Esophagus muscularis mucosa (tissue), 4 donors: ENCODE data around the gene MEST. TPM values are rescaled to one million over a fixed set of nuclear protein-coding genes. Genes with fewer than 3 reads are reported as not detected.
"Not testable (repeated sequence)": the region's sequence is repeated elsewhere in the genome, so short reads cannot be mapped to it uniquely, and the experiment has no call there.

Experiments
- DNase-seq: peaks from one replicate; pipeline ENCODE4 v3.0.0-alpha.2; 2017; ENCODE audit errors: extremely low spot score
- H3K27ac ChIP-seq, 4 donors: fragments of 200-600 bp; sonication (generic); replicated peaks in 1 of 4; 1 replicate in 3 of 4; 2 replicates in 1 of 4; pipeline ENCODE4 v1.5.1; 2016 to 2019; ENCODE audit warnings: mild to moderate bottlenecking in 1 of 4
- H3K27me3 ChIP-seq, 4 donors: fragments of 200-600 bp; sonication (generic); one replicate each; pipeline versions ENCODE4 v1.5.1 to v1.6.0; 2016 to 2019
- H3K36me3 ChIP-seq, 4 donors: fragments of 200-600 bp; sonication (generic); one replicate each; pipeline ENCODE4 v1.5.1; 2016 to 2019
- H3K4me1 ChIP-seq, 4 donors: fragments of 200-600 bp; sonication (generic); one replicate each; pipeline ENCODE4 v1.5.1; 2016 to 2019
- H3K4me3 ChIP-seq, 4 donors: fragments of 200-600 bp; sonication (generic); 1 replicate in 2 of 4; 2 replicates in 2 of 4; pipeline ENCODE4 v1.5.1; 2016 to 2019; ENCODE audit warnings: mild to moderate bottlenecking in 4 of 4, moderate library complexity in 1 of 4
- H3K9me3 ChIP-seq, 4 donors: fragments of 200-600 bp; sonication (generic); 1 replicate in 3 of 4; 2 replicates in 1 of 4; pipeline ENCODE4 v1.5.1; 2016 to 2019
- CTCF ChIP-seq, 3 experiments: fragments of 200-600 bp in 2 of 3; fragments of 450-650 bp in 1 of 3; sonication (generic) in 2 of 3; IDR thresholded peaks; one replicate each; pipeline ENCODE4 v1.5.1; 2017 to 2019; ENCODE audit warnings: antibody characterized with exemption in 3 of 3, mild to moderate bottlenecking in 2 of 3, moderate library complexity in 1 of 3
- EP300 ChIP-seq: sonication (generic); formaldehyde crosslinking; IDR thresholded peaks from one replicate; pipeline ENCODE4 v1.6.1; 2017; ENCODE audit warnings: antibody characterized with exemption
- POLR2A ChIP-seq: fragments of 450-650 bp; IDR thresholded peaks from one replicate; pipeline ENCODE4 v1.6.1; 2017; ENCODE audit warnings: antibody characterized with exemption, moderate library complexity, mild to moderate bottlenecking, low read depth
- POLR2AphosphoS5 ChIP-seq, 2 donors: sonication (generic); formaldehyde crosslinking; IDR thresholded peaks; one replicate each; pipeline ENCODE4 v1.6.1; 2017; ENCODE audit warnings: antibody characterized with exemption in 2 of 2
- WGBS: methylation state at CpG from one replicate; pipeline ENCODE4 v1.1.5; 2018; 5-methylcytosine and 5-hydroxymethylcytosine counted together
- intact Hi-C: fragments of 100-400 bp; cut with DNase I; formaldehyde crosslinking; loops from one replicate; pipeline ENCODE4 v1.15.1; 2023
- total RNA-seq, 4 donors: library from RNA; depleted of rRNA; stranded (reverse); fragments of >200 nt; gene quantifications; one replicate each; pipeline versions ENCODE4 v1.1.0 to v1.2.1, GENCODE V29; 2016

Gene MEST
- total RNA-seq, 4 donors from 2014 or later, result 2.6 to 4.6 (median 3.1) TPM

- H3K4me1 ChIP-seq, result no peaks in the 10 kb centered on the region
- H3K36me3 ChIP-seq, result peaks cover 7 to 30% (median 11%) of the 10 kb centered on the region in 4 donors
- no peak for DNase-seq
- no peaks in the 10 kb centered on the region for H3K27me3 ChIP-seq
- no peaks in the 10 kb centered on the region for H3K9me3 ChIP-seq
- intact Hi-C loops, result no loop called here
- TF ChIP-seq CTCF (IDR thresholded peaks at IDR 0.05), result no peak
- no peak for TF ChIP-seq POLR2A
- no peak for TF ChIP-seq POLR2AphosphoS5 (IDR thresholded peaks at IDR 0.05)
- TF ChIP-seq EP300, result no peak
- WGBS, result 86% methylated on average over 8 of the region's 8 CpGs
- H3K27ac ChIP-seq, result no peak overlapping the region
- no peak overlapping the region for H3K4me3 ChIP-seq
Observed at GRCh38 chr7:130500463-130500862, 8.6 kb downstream of the MEST start.

DNA sequence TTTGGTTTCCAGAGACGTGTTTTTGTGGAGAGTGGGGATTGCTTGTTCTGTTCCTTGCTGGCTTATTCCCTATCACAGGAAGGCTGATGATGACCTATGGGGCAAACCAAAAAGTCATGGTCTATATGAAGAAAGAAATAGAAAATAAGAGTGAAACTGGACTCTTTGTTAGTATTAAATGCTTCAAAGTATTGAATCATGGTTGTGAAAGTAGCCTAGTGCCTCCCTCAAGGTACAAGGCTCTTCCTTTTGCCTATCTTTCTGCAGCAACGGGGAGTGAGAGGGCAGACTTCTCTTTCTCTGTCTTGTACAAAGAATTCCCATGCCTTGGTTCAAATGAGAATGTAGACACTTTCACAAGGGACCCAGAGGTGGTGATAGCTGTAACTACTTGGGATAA lies 9.0 kb downstream of the MEST start:
- no peak for TF ChIP-seq POLR2AphosphoS5 (IDR thresholded peaks at IDR 0.05)
- intact Hi-C loops, result no loop called here
- Histone ChIP-seq H3K27me3 (no peaks in the 10 kb centered on the region), H3K4me3 (no peak overlapping the region), H3K9me3 (no peaks in the 10 kb centered on the region), H3K36me3 (peaks cover 7 to 34% (median 11%) of the 10 kb centered on the region in 4 donors), H3K27ac (no peak overlapping the region), H3K4me1 (no peaks in the 10 kb centered on the region)
- DNase-seq, result no peak
- 88% methylated on average over 1 of the region's 2 CpGs for WGBS

DNA sequence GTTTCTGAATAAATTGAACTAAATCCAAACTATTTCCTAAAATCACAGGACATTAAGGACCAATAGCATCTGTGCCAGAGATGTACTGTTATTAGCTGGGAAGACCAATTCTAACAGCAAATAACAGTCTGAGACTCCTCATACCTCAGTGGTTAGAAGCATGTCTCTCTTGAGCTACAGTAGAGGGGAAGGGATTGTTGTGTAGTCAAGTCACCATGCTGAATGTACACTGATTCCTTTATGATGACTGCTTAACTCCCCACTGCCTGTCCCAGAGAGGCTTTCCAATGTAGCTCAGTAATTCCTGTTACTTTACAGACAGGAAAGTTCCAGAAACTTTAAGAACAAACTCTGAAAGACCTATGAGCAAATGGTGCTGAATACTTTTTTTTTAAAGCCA lies 13.9 kb downstream of the MEST start:
- no peak overlapping the region for H3K27ac ChIP-seq
- no peak for DNase-seq
- H3K36me3 ChIP-seq, result peaks cover 14 to 69% (median 24%) of the 10 kb centered on the region in 4 donors
- TF ChIP-seq POLR2A, result no peak
- TF ChIP-seq EP300, result no peak
- TF ChIP-seq POLR2AphosphoS5 (IDR thresholded peaks at IDR 0.05), result no peak
- TF ChIP-seq CTCF (IDR thresholded peaks at IDR 0.05), result no peak
- H3K4me3 ChIP-seq, result no peak overlapping the region
- no peaks in the 10 kb centered on the region for H3K4me1 ChIP-seq
- intact Hi-C loops, result no loop called here
- H3K9me3 ChIP-seq, result no peaks in the 10 kb centered on the region
- no peaks in the 10 kb centered on the region for H3K27me3 ChIP-seq

- DNase-seq, result no peak
- Histone ChIP-seq H3K27me3 (no peaks in the 10 kb centered on the region), H3K4me3 (no peak overlapping the region), H3K27ac (no peak overlapping the region), H3K36me3 (peaks cover 14 to 75% (median 26%) of the 10 kb centered on the region in 4 donors), H3K9me3 (no peaks in the 10 kb centered on the region), H3K4me1 (no peaks in the 10 kb centered on the region)
- intact Hi-C loops, result no loop called here
- TF ChIP-seq POLR2AphosphoS5 (IDR thresholded peaks at IDR 0.05) (no peak), EP300 (no peak), CTCF (IDR thresholded peaks at IDR 0.05) (no peak), POLR2A (no peak)
- 91% methylated on average over 3 of the region's 3 CpGs for WGBS
Observed at GRCh38 chr7:130506358-130506757, 14.5 kb downstream of the MEST start.

DNA sequence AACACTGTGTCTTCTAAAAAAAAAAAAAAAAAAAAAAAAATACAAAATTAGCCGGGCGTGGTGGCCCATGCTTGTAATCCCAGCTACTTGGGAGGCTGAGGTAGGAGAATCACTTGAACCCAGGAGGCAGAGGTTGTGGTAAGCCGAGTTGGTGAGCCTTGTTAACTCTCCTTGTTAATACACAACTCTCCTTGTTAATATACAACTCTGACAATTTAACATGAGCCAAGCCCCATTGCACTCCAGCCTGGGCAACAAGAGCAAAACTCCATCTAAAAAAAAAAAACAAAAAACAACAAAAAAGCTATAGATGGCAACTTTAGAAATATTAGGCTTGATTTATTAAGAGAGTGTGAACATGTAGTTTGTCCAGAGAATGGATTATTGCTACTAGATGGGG lies 20.2 kb downstream of the MEST start:
- H3K27me3 ChIP-seq, H3K4me1 ChIP-seq, DNase-seq, H3K27ac ChIP-seq, H3K4me3 ChIP-seq, intact Hi-C loops, H3K9me3 ChIP-seq: not testable (repeated sequence)
- peaks cover 0 to 67% (median 18%) of the 10 kb centered on the region in 4 donors for H3K36me3 ChIP-seq
- 96% methylated on average over 3 of the region's 3 CpGs for WGBS

GRCh38 chr7:130513447-130513846 lies 21.6 kb downstream of the MEST start:
- no peak overlapping the region for H3K4me3 ChIP-seq
- intact Hi-C loops, result no loop called here
- TF ChIP-seq POLR2A (no peak), EP300 (no peak), CTCF (IDR thresholded peaks at IDR 0.05) (no peak), POLR2AphosphoS5 (IDR thresholded peaks at IDR 0.05) (no peak)
- H3K27me3 ChIP-seq, result no peaks in the 10 kb centered on the region
- H3K9me3 ChIP-seq, result no peaks in the 10 kb centered on the region
- peaks cover 0 to 61% (median 9%) of the 10 kb centered on the region in 4 donors for H3K36me3 ChIP-seq
- no peak for DNase-seq
- 97% methylated on average over 1 of the region's 1 CpG for WGBS
- H3K27ac ChIP-seq, result no peak overlapping the region
- H3K4me1 ChIP-seq, result no peaks in the 10 kb centered on the region
